Muscle layer of colon (tissue), 2 donors: ENCODE measurements around the gene ZNF672.
A peak's percentile ranks its signal among the peaks of the same experiment; 100 is the strongest.

Experiments
- H3K27ac ChIP-seq: one replicate; pipeline ENCODE4 v1.7.0; 2013; ENCODE audit warnings: low read depth, mild to moderate bottlenecking, low read length, moderate library complexity
- H3K27me3 ChIP-seq, 2 donors: one replicate each; pipeline ENCODE4 v1.7.0; 2013; ENCODE audit warnings: low read length in 2 of 2, mild to moderate bottlenecking in 2 of 2; ENCODE audit not compliant: insufficient read depth in 2 of 2, control insufficient read depth in 1 of 2
- H3K36me3 ChIP-seq: one replicate; pipeline ENCODE4 v1.7.0; 2013; ENCODE audit warnings: mild to moderate bottlenecking, low read length; ENCODE audit not compliant: insufficient read depth
- H3K4me1 ChIP-seq: one replicate; pipeline ENCODE4 v1.7.0; 2013; ENCODE audit warnings: mild to moderate bottlenecking, low read length; ENCODE audit not compliant: insufficient read depth
- H3K4me3 ChIP-seq, 2 donors: one replicate each; pipeline ENCODE4 v1.7.0; 2013; ENCODE audit warnings: low read length in 2 of 2, low read depth in 1 of 2, mild to moderate bottlenecking in 1 of 2, moderate library complexity in 1 of 2
- H3K9ac ChIP-seq: one replicate; pipeline ENCODE4 v1.7.0; 2013; ENCODE audit warnings: low read length
- H3K9me3 ChIP-seq: one replicate; pipeline ENCODE4 v1.7.0; 2013; ENCODE audit warnings: mild to moderate bottlenecking, low read length
- donor health status: abdominal sarcoma.
- donor health status: Adenocarcinoma of cecum.

Gene ZNF672

GRCh38 chr1:248840946-248841345 is 2.9 kb downstream of the ZNF672 start:
- Histone ChIP-seq H3K4me1 (peaks cover 31% of the 10 kb centered on the region), H3K36me3 (peaks cover 17% of the 10 kb centered on the region), H3K9ac (no peak overlapping the region), H3K9me3 (no peaks in the 10 kb centered on the region), H3K27ac (no peak overlapping the region), H3K27me3 (no peaks in the 10 kb centered on the region), H3K4me3 (no peak overlapping the region)

GRCh38 chr1:248841702-248842395 is 3.8 kb downstream of the ZNF672 start:
- peaks cover 26% of the 10 kb centered on the region for H3K36me3 ChIP-seq
- H3K4me1 ChIP-seq, result peaks cover 31% of the 10 kb centered on the region
- peak overlapping the region; percentile 30 for H3K27ac ChIP-seq
- no peak overlapping the region for H3K4me3 ChIP-seq
- H3K27me3 ChIP-seq, result no peaks in the 10 kb centered on the region
- H3K9me3 ChIP-seq, result no peaks in the 10 kb centered on the region
- no peak overlapping the region for H3K9ac ChIP-seq

- Histone ChIP-seq H3K9me3 (no peaks in the 10 kb centered on the region), H3K4me3 (no peak overlapping the region), H3K4me1 (peaks cover 24% of the 10 kb centered on the region), H3K36me3 (peaks cover 32% of the 10 kb centered on the region), H3K27ac (no peak overlapping the region), H3K9ac (no peak overlapping the region), H3K27me3 (no peaks in the 10 kb centered on the region)
Observed at GRCh38 chr1:248842781-248843331, 4.8 kb downstream of the ZNF672 start.

- Histone ChIP-seq H3K27me3 (no peaks in the 10 kb centered on the region), H3K4me3 (no peak overlapping the region), H3K36me3 (peaks cover 41% of the 10 kb centered on the region), H3K27ac (no peak overlapping the region), H3K4me1 (peaks cover 24% of the 10 kb centered on the region), H3K9me3 (no peaks in the 10 kb centered on the region), H3K9ac (no peak overlapping the region)
Observed at GRCh38 chr1:248843687-248844086, 5.7 kb downstream of the ZNF672 start.

- Histone ChIP-seq H3K4me1 (peaks cover 16% of the 10 kb centered on the region), H3K9ac (no peak overlapping the region), H3K36me3 (peaks cover 48% of the 10 kb centered on the region), H3K27ac (no peak overlapping the region), H3K4me3 (no peak overlapping the region), H3K9me3 (no peaks in the 10 kb centered on the region), H3K27me3 (no peaks in the 10 kb centered on the region)
Observed at GRCh38 chr1:248844526-248844925, 6.5 kb downstream of the ZNF672 start.

GRCh38 chr1:248847181-248847955 is 9.3 kb downstream of the ZNF672 start:
- H3K27ac ChIP-seq, result no peak overlapping the region
- H3K36me3 ChIP-seq, result peaks cover 66% of the 10 kb centered on the region

GRCh38 chr1:248847956-248848561 is 10.0 kb downstream of the ZNF672 start:
- no peak overlapping the region for H3K9ac ChIP-seq
- no peak overlapping the region for H3K27ac ChIP-seq
- no peaks in the 10 kb centered on the region for H3K27me3 ChIP-seq
- no peaks in the 10 kb centered on the region for H3K4me1 ChIP-seq
- no peaks in the 10 kb centered on the region for H3K9me3 ChIP-seq
- H3K4me3 ChIP-seq, result no peak overlapping the region
- H3K36me3 ChIP-seq, result peaks cover 66% of the 10 kb centered on the region

More at GRCh38 chr1:248847181-248847955, 9.3 kb downstream of the ZNF672 start:
- H3K9ac ChIP-seq, result no peak overlapping the region
- H3K27me3 ChIP-seq, result no peaks in the 10 kb centered on the region
- H3K4me3 ChIP-seq, result no peak overlapping the region
- H3K4me1 ChIP-seq, result peaks cover 4% of the 10 kb centered on the region
- H3K9me3 ChIP-seq, result no peaks in the 10 kb centered on the region

- Histone ChIP-seq H3K4me3 (no peak overlapping the region), H3K9me3 (no peaks in the 10 kb centered on the region), H3K27me3 (no peaks in the 10 kb centered on the region), H3K9ac (no peak overlapping the region), H3K27ac (no peak overlapping the region), H3K4me1 (no peaks in the 10 kb centered on the region), H3K36me3 (peaks cover 69% of the 10 kb centered on the region)
Observed at GRCh38 chr1:248848602-248849001, 10.6 kb downstream of the ZNF672 start.

GRCh38 chr1:248849152-248849551 is 11.1 kb downstream of the ZNF672 start:
- no peak overlapping the region for H3K4me3 ChIP-seq
- H3K27me3 ChIP-seq, result no peaks in the 10 kb centered on the region
- no peaks in the 10 kb centered on the region for H3K9me3 ChIP-seq
- no peak overlapping the region for H3K27ac ChIP-seq
- H3K9ac ChIP-seq, result no peak overlapping the region
- peaks cover 74% of the 10 kb centered on the region for H3K36me3 ChIP-seq
- H3K4me1 ChIP-seq, result no peaks in the 10 kb centered on the region

GRCh38 chr1:248849637-248850036 is 11.6 kb downstream of the ZNF672 start:
- no peaks in the 10 kb centered on the region for H3K9me3 ChIP-seq
- H3K27ac ChIP-seq, result no peak overlapping the region
- no peak overlapping the region for H3K9ac ChIP-seq
- no peaks in the 10 kb centered on the region for H3K4me1 ChIP-seq
- H3K4me3 ChIP-seq, result no peak overlapping the region
- peaks cover 76% of the 10 kb centered on the region for H3K36me3 ChIP-seq
- no peaks in the 10 kb centered on the region for H3K27me3 ChIP-seq

- no peak overlapping the region for H3K4me3 ChIP-seq
- H3K4me1 ChIP-seq, result no peaks in the 10 kb centered on the region
- peaks cover 76% of the 10 kb centered on the region for H3K36me3 ChIP-seq
- H3K9ac ChIP-seq, result no peak overlapping the region
- no peaks in the 10 kb centered on the region for H3K9me3 ChIP-seq
- no peak overlapping the region for H3K27ac ChIP-seq
- H3K27me3 ChIP-seq, result no peaks in the 10 kb centered on the region
Observed at GRCh38 chr1:248850124-248850523, 12.1 kb downstream of the ZNF672 start.
